NCI-H1105 treated with DMSO at 0.1 percent for 48 hours (cell line): ENCODE results near the gene TMEM144.

ENCODE experiments used
- DNase-seq: peaks from one replicate; lab custom pipeline; 2025; lab: John Stamatoyannopoulos, UW

Gene TMEM144

GRCh38 chr4:158209825-158210807 is at the start of gene TMEM144:
Gene TMEM144, plus strand, starts transcription at chr4:158210486. Its CDS starts 2,182 bp downstream, at chr4:158212668.
- peak; percentile 33 for DNase-seq

- DNase-seq = no peak
Measured at GRCh38 chr4:158161551-158162354, 48.5 kb upstream of the TMEM144 start.

- no peak for DNase-seq
Measured at GRCh38 chr4:158162631-158163030, 47.7 kb upstream of the TMEM144 start.

GRCh38 chr4:158163941-158164767 is 46.1 kb upstream of the TMEM144 start:
- no peak for DNase-seq

- DNase-seq = no peak
Measured at GRCh38 chr4:158164768-158165213, 45.5 kb upstream of the TMEM144 start.

GRCh38 chr4:158166701-158167100 is 43.6 kb upstream of the TMEM144 start:
- DNase-seq = no peak

- no peak for DNase-seq
Measured at GRCh38 chr4:158168606-158169005, 41.7 kb upstream of the TMEM144 start.

GRCh38 chr4:158169506-158169905 is 40.8 kb upstream of the TMEM144 start:
- DNase-seq = no peak

GRCh38 chr4:158169931-158170690 is 40.2 kb upstream of the TMEM144 start:
- DNase-seq = peak; percentile 34

GRCh38 chr4:158170691-158171561 is 39.4 kb upstream of the TMEM144 start:
- peak; percentile 36 for DNase-seq

GRCh38 chr4:158172261-158173258 is 37.7 kb upstream of the TMEM144 start, which contains the start of gene GASK1B:
Gene GASK1B, minus strand, starts transcription at chr4:158173025. Its CDS starts 1,650 bp downstream, at chr4:158171375.
- DNase-seq = peak; percentile 43

GRCh38 chr4:158176108-158176507 is 34.2 kb upstream of the TMEM144 start:
- DNase-seq = no peak

GRCh38 chr4:158176776-158177175 is 33.5 kb upstream of the TMEM144 start:
- no peak for DNase-seq

GRCh38 chr4:158179465-158179864 is 30.8 kb upstream of the TMEM144 start:
- no peak for DNase-seq

- no peak for DNase-seq
Measured at GRCh38 chr4:158181906-158182305, 28.4 kb upstream of the TMEM144 start.

GRCh38 chr4:158182736-158183135 is 27.6 kb upstream of the TMEM144 start:
- peak; percentile 57 for DNase-seq

- DNase-seq = no peak
Measured at GRCh38 chr4:158186815-158187214, 23.5 kb upstream of the TMEM144 start.

- DNase-seq = no peak
Measured at GRCh38 chr4:158189422-158189821, 20.9 kb upstream of the TMEM144 start.

GRCh38 chr4:158190718-158191117 is 19.6 kb upstream of the TMEM144 start:
- DNase-seq = peak; percentile 0
